ENCODE measurements around the gene PXMP2.

GRCh38 chr12:132672116-132672515 is 15.3 kb upstream of the PXMP2 start:
- no peak for TF ChIP-seq CTCF (IDR thresholded peaks at IDR 0.05)
- no peak for TF ChIP-seq POLR2A (IDR thresholded peaks at IDR 0.05)
- no peak for TF ChIP-seq POLR2AphosphoS5 (IDR thresholded peaks at IDR 0.05)

Measured in upper lobe of left lung (tissue), 4 donors.